ENCODE results near the gene LRRTM4. TPM values are rescaled to one million over a fixed set of nuclear protein-coding genes. Genes with fewer than 3 reads are reported as not detected.

LRRTM4 gene
- total and polyA plus RNA-seq, 2 donors (not counting 1 experiment from before 2014, with no cell fraction given), result not detected

DNA sequence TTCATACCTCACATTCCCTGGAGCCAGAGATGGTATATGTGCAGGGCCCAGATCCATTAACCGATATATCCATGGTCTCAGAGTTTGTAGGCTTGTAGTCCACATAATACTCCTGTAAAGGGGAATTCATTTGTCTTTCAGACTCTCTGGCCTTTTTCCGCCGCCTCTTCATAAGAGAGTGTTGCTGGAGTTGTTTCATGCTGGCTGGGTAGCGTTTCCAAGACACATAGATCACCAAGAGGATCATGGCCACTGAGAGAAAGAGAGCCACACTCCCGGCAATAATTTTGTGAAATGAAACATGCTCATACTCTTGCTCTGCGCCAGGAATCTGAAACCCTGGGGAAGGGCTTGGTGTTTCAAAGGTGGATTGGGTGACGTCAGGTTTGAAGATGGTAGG lies 3.9 kb downstream of the LRRTM4 start:
- Histone ChIP-seq H3K9me3 (ENCODE audit: control extremely low read depth in 1 of 3, control insufficient read depth in 2 of 3, insufficient read depth in 1 of 3, low read length in 2 of 3) (no peaks in the 10 kb centered on the region), H3K4me1 (ENCODE audit: control insufficient read depth in 2 of 2, insufficient read depth in 2 of 2, low read length in 2 of 2) (no peaks in the 10 kb centered on the region), H3K27ac (ENCODE audit: low read length in 2 of 2) (no peak overlapping the region), H3K36me3 (replicated peaks in 1 of 2; ENCODE audit: control extremely low read depth in 1 of 2, control insufficient read depth in 1 of 2, extremely low read depth in 1 of 2, insufficient read depth in 2 of 2, low read length in 1 of 2) (no peaks in the 10 kb centered on the region), H3K4me3 (ENCODE audit: control extremely low read depth in 1 of 5, extremely low read depth in 1 of 5, insufficient read depth in 1 of 5, low read depth in 2 of 5, low read length in 4 of 5) (no peak overlapping the region), H4K20me1 (ENCODE audit: control insufficient read depth, insufficient read depth, low read length, poor library complexity, severe bottlenecking) (no peaks in the 10 kb centered on the region), H3K9ac (ENCODE audit: low read length) (no peak overlapping the region), H3K79me2 (ENCODE audit: control insufficient read depth, insufficient read depth, low read length) (no peaks in the 10 kb centered on the region), H2AFZ (ENCODE audit: insufficient read depth, low read depth, low read length, poor library complexity, severe bottlenecking) (no peak overlapping the region), H3K27me3 (replicated peaks in 1 of 4; ENCODE audit: control extremely low read depth in 1 of 4, control insufficient read depth in 3 of 4, insufficient read depth in 4 of 4, low read length in 3 of 4) (no peaks in the 10 kb centered on the region), H3K4me2 (replicated peaks; ENCODE audit: low read depth, low read length, poor library complexity, severe bottlenecking) (no peak overlapping the region)
- ChIA-PET CTCF (no interaction called here), POLR2A (no interaction called here)
- no peaks in the 10 kb centered on the region for H3K4me1 Mint-ChIP-seq
- no peaks in the 10 kb centered on the region for H3K27me3 Mint-ChIP-seq
- H3K9me3 Mint-ChIP-seq (ENCODE audit: insufficient read depth), result no peaks in the 10 kb centered on the region
- TF ChIP-seq EZH2 (IDR thresholded peaks at IDR 0.05; ENCODE audit: borderline replicate concordance, insufficient read depth, low read depth, low read length, poor library complexity, severe bottlenecking), result no peak
- TF ChIP-seq, protein P1, sequence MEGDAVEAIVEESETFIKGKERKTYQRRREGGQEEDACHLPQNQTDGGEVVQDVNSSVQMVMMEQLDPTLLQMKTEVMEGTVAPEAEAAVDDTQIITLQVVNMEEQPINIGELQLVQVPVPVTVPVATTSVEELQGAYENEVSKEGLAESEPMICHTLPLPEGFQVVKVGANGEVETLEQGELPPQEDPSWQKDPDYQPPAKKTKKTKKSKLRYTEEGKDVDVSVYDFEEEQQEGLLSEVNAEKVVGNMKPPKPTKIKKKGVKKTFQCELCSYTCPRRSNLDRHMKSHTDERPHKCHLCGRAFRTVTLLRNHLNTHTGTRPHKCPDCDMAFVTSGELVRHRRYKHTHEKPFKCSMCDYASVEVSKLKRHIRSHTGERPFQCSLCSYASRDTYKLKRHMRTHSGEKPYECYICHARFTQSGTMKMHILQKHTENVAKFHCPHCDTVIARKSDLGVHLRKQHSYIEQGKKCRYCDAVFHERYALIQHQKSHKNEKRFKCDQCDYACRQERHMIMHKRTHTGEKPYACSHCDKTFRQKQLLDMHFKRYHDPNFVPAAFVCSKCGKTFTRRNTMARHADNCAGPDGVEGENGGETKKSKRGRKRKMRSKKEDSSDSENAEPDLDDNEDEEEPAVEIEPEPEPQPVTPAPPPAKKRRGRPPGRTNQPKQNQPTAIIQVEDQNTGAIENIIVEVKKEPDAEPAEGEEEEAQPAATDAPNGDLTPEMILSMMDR (IDR thresholded peaks at IDR 0.05), result no peak
- H3K4me3 Mint-ChIP-seq, result no peak overlapping the region
- DNase-seq, result no peak
- intact Hi-C loops (cut with micrococcal nuclease), result no loop called here
- WGBS (ENCODE audit: insufficient coverage), result 93% methylated on average over 4 of the region's 7 CpGs
- no peak overlapping the region for H3K27ac Mint-ChIP-seq
- ATAC-seq (ENCODE audit: low read depth), result no peak

- H3K27ac Mint-ChIP-seq, result no peak overlapping the region
- Histone ChIP-seq H3K27me3 (replicated peaks in 1 of 4; ENCODE audit: control extremely low read depth in 1 of 4, control insufficient read depth in 3 of 4, insufficient read depth in 4 of 4, low read length in 3 of 4) (no peaks in the 10 kb centered on the region), H3K9me3 (ENCODE audit: control extremely low read depth in 1 of 3, control insufficient read depth in 2 of 3, insufficient read depth in 1 of 3, low read length in 2 of 3) (no peaks in the 10 kb centered on the region), H3K4me3 (ENCODE audit: control extremely low read depth in 1 of 5, extremely low read depth in 1 of 5, insufficient read depth in 1 of 5, low read depth in 2 of 5, low read length in 4 of 5) (no peak overlapping the region), H3K36me3 (replicated peaks in 1 of 2; ENCODE audit: control extremely low read depth in 1 of 2, control insufficient read depth in 1 of 2, extremely low read depth in 1 of 2, insufficient read depth in 2 of 2, low read length in 1 of 2) (no peaks in the 10 kb centered on the region), H4K20me1 (ENCODE audit: control insufficient read depth, insufficient read depth, low read length, poor library complexity, severe bottlenecking) (no peaks in the 10 kb centered on the region), H3K79me2 (ENCODE audit: control insufficient read depth, insufficient read depth, low read length) (no peaks in the 10 kb centered on the region), H3K4me1 (ENCODE audit: control insufficient read depth in 2 of 2, insufficient read depth in 2 of 2, low read length in 2 of 2) (no peaks in the 10 kb centered on the region), H3K9ac (ENCODE audit: low read length) (no peak overlapping the region), H3K27ac (ENCODE audit: low read length in 2 of 2) (no peak overlapping the region), H3K4me2 (replicated peaks; ENCODE audit: low read depth, low read length, poor library complexity, severe bottlenecking) (no peak overlapping the region), H2AFZ (ENCODE audit: insufficient read depth, low read depth, low read length, poor library complexity, severe bottlenecking) (no peak overlapping the region)
- H3K9me3 Mint-ChIP-seq (ENCODE audit: insufficient read depth), result no peaks in the 10 kb centered on the region
- ATAC-seq (ENCODE audit: low read depth), result no peak
- H3K27me3 Mint-ChIP-seq, result no peaks in the 10 kb centered on the region
- DNase-seq, result no peak
- no peaks in the 10 kb centered on the region for H3K4me1 Mint-ChIP-seq
- TF ChIP-seq, protein P1 (IDR thresholded peaks at IDR 0.05), result no peak
- no peak for TF ChIP-seq EZH2 (IDR thresholded peaks at IDR 0.05; ENCODE audit: borderline replicate concordance, insufficient read depth, low read depth, low read length, poor library complexity, severe bottlenecking)
- no CpG with 5 or more reads among the region's 4 CpGs for WGBS (ENCODE audit: insufficient coverage)
- intact Hi-C loops (cut with micrococcal nuclease), result no loop called here
- ChIA-PET CTCF (no interaction called here), POLR2A (no interaction called here)
- no peak overlapping the region for H3K4me3 Mint-ChIP-seq
These were observed 9.0 kb downstream of the LRRTM4 start for GRCh38 chr2:77513191-77513590.
